ENCODE data around the gene WDR36.

DNA sequence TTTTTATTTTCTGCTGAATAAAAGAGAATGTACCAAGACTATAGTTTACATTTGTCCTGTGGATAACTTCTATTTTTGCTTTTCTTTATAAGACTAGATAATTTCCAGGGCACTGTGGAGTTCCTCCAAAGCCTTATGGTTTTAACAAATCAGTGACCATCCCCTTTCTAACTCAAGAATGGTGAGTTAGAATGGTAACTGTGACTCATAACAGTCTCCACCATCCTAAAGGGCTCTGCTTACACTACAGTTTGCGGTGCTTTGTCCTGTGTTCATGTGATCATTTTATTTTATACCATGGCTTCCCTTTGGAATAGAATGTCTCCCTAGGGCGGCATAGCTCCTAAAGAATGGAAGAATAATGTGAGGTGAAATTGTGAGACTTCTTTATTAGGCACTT, 30.2 kb downstream of the WDR36 start:
- TF ChIP-seq CTCF (IDR thresholded peaks at IDR 0.05), result no peak
- TF ChIP-seq POLR2A (IDR thresholded peaks at IDR 0.05), result no peak

Measured in body of pancreas (tissue), 4 donors.